Ishikawa (cell line): ENCODE data around the gene PRR20G.

Source experiments
- CEBPB ChIP-seq: IDR thresholded peaks from 2 replicates; pipeline ENCODE4 v1.6.1; 2012
- CREB1 ChIP-seq: IDR thresholded peaks from 2 replicates; pipeline ENCODE4 v1.6.1; 2012; ENCODE audit warnings: low read depth
- EGR1 ChIP-seq: IDR thresholded peaks from 2 replicates; pipeline ENCODE4 v1.6.1; 2012
- EP300 ChIP-seq: IDR thresholded peaks from 2 replicates; pipeline ENCODE4 v1.6.1; 2012; ENCODE audit warnings: borderline replicate concordance
- FOXM1 ChIP-seq: IDR thresholded peaks from 2 replicates; pipeline ENCODE4 v1.6.1; 2012; ENCODE audit warnings: low read depth, borderline replicate concordance
- NFIC ChIP-seq: IDR thresholded peaks from 2 replicates; pipeline ENCODE4 v1.6.1; 2012
- RAD21 ChIP-seq: IDR thresholded peaks from 2 replicates; pipeline ENCODE4 v1.6.1; 2012; ENCODE audit warnings: low read depth
- TAF1 ChIP-seq: IDR thresholded peaks from 2 replicates; pipeline ENCODE4 v1.6.1; 2012; ENCODE audit warnings: low read depth, mild to moderate bottlenecking
- TCF12 ChIP-seq: IDR thresholded peaks from 2 replicates; pipeline ENCODE4 v1.6.1; 2012; ENCODE audit warnings: low read depth
- TEAD4 ChIP-seq: IDR thresholded peaks from 2 replicates; pipeline ENCODE4 v1.6.1; 2012
- YY1 ChIP-seq: IDR thresholded peaks from 2 replicates; pipeline ENCODE4 v1.6.1; 2012; ENCODE audit warnings: low read depth
- ZBTB7A ChIP-seq: IDR thresholded peaks from 2 replicates; pipeline ENCODE4 v1.6.1; 2012; ENCODE audit warnings: low read depth
- TF ChIP-seq, protein P1 (sequence below): IDR thresholded peaks from 2 replicates; pipeline ENCODE4 v1.6.1; 2012
- TF ChIP-seq, protein P2 (sequence below): IDR thresholded peaks from 2 replicates; pipeline ENCODE4 v1.6.1; 2012
- TF ChIP-seq, protein P3 (sequence below): IDR thresholded peaks from 2 replicates; pipeline ENCODE4 v1.6.1; 2012; ENCODE audit warnings: low read depth, mild to moderate bottlenecking

The PRR20G gene

DNA sequence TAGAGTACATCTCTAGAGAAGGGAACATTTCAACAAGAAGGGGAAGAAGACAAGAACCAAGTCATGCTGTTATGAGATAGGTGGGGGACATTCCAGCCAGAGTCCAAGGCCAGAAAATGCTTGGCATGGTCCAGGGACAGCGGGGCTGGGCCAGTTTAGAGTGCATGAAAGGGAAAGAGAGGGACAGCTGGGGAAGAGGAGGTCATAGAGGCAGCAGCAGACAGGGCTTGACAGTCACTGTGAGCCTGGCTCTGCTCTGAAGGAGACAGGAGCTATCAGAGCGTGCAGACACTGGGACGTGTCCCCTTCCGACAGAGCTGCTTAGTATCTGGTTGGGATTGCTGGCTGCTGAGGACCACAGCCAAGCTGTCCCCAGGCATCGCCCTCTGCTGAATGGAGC is 35.7 kb upstream of the PRR20G start:
- TF ChIP-seq, protein P1, sequence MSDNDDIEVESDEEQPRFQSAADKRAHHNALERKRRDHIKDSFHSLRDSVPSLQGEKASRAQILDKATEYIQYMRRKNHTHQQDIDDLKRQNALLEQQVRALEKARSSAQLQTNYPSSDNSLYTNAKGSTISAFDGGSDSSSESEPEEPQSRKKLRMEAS = no peak
- TF ChIP-seq FOXM1 (no peak), CREB1 (no peak), RAD21 (no peak), NFIC (no peak), CEBPB (no peak), TAF1 (no peak), TCF12 (no peak)
- TF ChIP-seq, protein P2, sequence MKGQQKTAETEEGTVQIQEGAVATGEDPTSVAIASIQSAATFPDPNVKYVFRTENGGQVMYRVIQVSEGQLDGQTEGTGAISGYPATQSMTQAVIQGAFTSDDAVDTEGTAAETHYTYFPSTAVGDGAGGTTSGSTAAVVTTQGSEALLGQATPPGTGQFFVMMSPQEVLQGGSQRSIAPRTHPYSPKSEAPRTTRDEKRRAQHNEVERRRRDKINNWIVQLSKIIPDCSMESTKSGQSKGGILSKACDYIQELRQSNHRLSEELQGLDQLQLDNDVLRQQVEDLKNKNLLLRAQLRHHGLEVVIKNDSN = no peak

DNA sequence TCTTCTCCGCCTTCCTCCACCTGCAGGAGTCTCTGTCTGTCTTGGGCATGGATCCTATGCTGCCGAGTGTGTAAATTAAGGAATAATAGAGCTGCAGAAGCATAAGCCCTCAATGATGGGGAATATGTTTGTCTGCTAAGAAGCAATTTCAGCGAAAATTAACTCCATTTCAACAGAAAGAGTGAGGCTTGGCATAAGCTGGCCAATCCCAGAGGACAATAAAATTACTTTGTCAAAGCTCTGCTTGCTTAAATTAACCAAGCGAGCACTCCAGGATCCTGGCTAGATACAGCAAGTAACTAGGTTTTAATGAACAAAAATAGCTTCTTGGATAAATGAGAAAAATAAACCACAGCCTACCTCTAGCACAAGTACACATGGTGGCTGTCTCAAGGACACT is 33.5 kb upstream of the PRR20G start:
- TF ChIP-seq YY1 (no peak), ZBTB7A (no peak), CREB1 (no peak), FOXM1 (no peak), TCF12 (no peak), RAD21 (no peak), TAF1 (no peak), EP300 (no peak), CEBPB (no peak), TEAD4 (no peak), NFIC (no peak), EGR1 (no peak)
- TF ChIP-seq, protein P3, sequence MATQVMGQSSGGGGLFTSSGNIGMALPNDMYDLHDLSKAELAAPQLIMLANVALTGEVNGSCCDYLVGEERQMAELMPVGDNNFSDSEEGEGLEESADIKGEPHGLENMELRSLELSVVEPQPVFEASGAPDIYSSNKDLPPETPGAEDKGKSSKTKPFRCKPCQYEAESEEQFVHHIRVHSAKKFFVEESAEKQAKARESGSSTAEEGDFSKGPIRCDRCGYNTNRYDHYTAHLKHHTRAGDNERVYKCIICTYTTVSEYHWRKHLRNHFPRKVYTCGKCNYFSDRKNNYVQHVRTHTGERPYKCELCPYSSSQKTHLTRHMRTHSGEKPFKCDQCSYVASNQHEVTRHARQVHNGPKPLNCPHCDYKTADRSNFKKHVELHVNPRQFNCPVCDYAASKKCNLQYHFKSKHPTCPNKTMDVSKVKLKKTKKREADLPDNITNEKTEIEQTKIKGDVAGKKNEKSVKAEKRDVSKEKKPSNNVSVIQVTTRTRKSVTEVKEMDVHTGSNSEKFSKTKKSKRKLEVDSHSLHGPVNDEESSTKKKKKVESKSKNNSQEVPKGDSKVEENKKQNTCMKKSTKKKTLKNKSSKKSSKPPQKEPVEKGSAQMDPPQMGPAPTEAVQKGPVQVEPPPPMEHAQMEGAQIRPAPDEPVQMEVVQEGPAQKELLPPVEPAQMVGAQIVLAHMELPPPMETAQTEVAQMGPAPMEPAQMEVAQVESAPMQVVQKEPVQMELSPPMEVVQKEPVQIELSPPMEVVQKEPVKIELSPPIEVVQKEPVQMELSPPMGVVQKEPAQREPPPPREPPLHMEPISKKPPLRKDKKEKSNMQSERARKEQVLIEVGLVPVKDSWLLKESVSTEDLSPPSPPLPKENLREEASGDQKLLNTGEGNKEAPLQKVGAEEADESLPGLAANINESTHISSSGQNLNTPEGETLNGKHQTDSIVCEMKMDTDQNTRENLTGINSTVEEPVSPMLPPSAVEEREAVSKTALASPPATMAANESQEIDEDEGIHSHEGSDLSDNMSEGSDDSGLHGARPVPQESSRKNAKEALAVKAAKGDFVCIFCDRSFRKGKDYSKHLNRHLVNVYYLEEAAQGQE = no peak
- TF ChIP-seq, protein P2 = no peak
- TF ChIP-seq, protein P1 = no peak

DNA sequence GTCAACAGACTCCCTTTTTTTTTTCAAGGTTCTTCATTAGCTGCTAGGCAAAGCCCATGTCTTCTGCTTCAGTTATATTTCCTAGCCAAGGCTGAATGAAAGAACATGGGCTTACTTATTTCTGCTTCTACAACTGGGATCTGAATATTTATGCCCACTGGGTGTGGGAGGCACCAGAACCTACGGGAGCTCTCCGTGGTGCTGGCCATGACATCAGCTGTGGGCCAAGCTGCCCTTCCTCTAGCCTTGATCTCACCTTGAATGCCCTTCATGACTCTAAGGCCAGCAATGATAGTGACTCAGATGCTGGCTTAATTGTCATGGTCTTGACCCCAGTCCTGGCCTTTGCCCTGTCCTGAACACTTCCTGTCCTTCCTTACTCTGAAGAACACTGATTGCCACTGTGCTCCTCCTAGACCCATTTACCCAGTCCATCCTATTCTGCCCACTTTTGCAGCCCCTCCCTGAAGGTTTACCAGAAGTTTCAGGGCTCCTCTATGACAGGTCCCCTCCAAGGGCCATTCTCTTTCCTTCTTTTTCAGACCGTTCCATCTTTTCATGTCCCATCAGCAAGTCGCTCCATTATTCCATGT is 32.8 kb upstream of the PRR20G start:
- TF ChIP-seq CREB1 (0 out of 2 replicates have a peak, but pooled peaks have one; percentile 12), NFIC (peak; percentile 43; the same call in 1 of the 2 replicates), FOXM1 (no peak)
- TF ChIP-seq, protein P3 = peak; percentile 95

DNA sequence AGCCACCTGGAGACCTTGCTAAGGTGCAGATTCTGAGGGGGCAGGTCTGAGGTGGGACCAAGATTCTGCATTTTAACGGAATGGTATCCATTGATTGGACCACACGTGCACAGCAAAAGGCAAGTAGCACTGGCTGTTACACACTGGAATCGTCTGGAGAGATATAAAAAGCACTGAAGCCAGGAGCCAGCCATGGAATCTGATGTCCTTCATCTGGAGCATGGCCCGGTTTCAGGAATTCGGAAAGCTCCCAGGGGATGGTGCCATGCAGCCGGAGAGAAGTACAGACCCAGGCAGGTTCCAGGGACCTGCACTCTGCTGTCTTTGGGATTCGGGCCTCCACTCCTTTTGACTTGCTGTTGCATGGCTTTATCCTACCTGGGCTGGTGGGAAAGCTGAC is 28.8 kb upstream of the PRR20G start:
- TF ChIP-seq NFIC (no peak), TCF12 (no peak), TAF1 (no peak), EGR1 (no peak), FOXM1 (no peak), YY1 (no peak), ZBTB7A (no peak), EP300 (no peak), RAD21 (no peak), CEBPB (no peak), TEAD4 (no peak), CREB1 (no peak)
- TF ChIP-seq, protein P3 = no peak
- TF ChIP-seq, protein P1 = no peak
- TF ChIP-seq, protein P2 = no peak
